ENCODE results near the gene IL17RC.
"Not testable (repeated sequence)": the region's sequence is repeated elsewhere in the genome, so short reads cannot be mapped to it uniquely, and the experiment has no call there.

IL17RC gene

GRCh38 chr3:9932843-9933560, 16.1 kb downstream of the IL17RC start:
- peaks cover 29% of the 10 kb centered on the region for H3K4me1 ChIP-seq
- H3K36me3 ChIP-seq: peaks cover 36% of the 10 kb centered on the region
- peak overlapping the region; percentile 80 for H3K4me3 ChIP-seq
- peak overlapping the region; percentile 92 for H3K27ac ChIP-seq
- H3K27me3 ChIP-seq: no peaks in the 10 kb centered on the region
- H3K9me3 ChIP-seq: no peaks in the 10 kb centered on the region
- H3K9ac ChIP-seq: peak overlapping the region; percentile 88
- H3K4me2 ChIP-seq: peak overlapping the region; percentile 99
- H4K20me1 ChIP-seq: no peaks in the 10 kb centered on the region
- no peak for TF ChIP-seq Cebpa-rat (IDR thresholded peaks at IDR 0.05)

- Histone ChIP-seq H3K9ac (peak within 1 kb of the TSS; percentile 88), H4K20me1 (no peaks in the 10 kb centered on the region), H3K4me2 (peak within 1 kb of the TSS; percentile 99), H3K4me1 (peaks cover 29% of the 10 kb centered on the region), H3K27me3 (no peaks in the 10 kb centered on the region), H3K36me3 (peaks cover 39% of the 10 kb centered on the region), H3K9me3 (no peaks in the 10 kb centered on the region), H3K4me3 (peak within 1 kb of the TSS; percentile 80), H3K27ac (peak within 1 kb of the TSS; percentile 92)
- TF ChIP-seq Cebpa-rat (IDR thresholded peaks at IDR 0.05): no peak
Observed at GRCh38 chr3:9933561-9934234, 16.8 kb downstream of the IL17RC start, which contains the start of gene CRELD1. TSS of gene CRELD1 (plus strand) at chr3:9933834. CDS start at chr3:9934439, 605 bp downstream.

GRCh38 chr3:9934235-9934621, 17.3 kb downstream of the IL17RC start:
- Histone ChIP-seq H3K4me1 (peaks cover 29% of the 10 kb centered on the region), H3K9ac (peak overlapping the region; percentile 88), H3K36me3 (peaks cover 41% of the 10 kb centered on the region), H3K9me3 (no peaks in the 10 kb centered on the region), H4K20me1 (no peaks in the 10 kb centered on the region), H3K4me2 (peak overlapping the region; percentile 99), H3K27me3 (no peaks in the 10 kb centered on the region), H3K27ac (peak overlapping the region; percentile 92), H3K4me3 (peak overlapping the region; percentile 80)
- TF ChIP-seq Cebpa-rat (IDR thresholded peaks at IDR 0.05): no peak

- Histone ChIP-seq H3K9ac (peak overlapping the region; percentile 88; the same call in 1 of the 2 replicates), H3K36me3 (peaks cover 41% of the 10 kb centered on the region), H3K4me2 (peak overlapping the region; percentile 99), H4K20me1 (no peaks in the 10 kb centered on the region), H3K4me1 (peaks cover 29% of the 10 kb centered on the region), H3K27me3 (no peaks in the 10 kb centered on the region), H3K9me3 (no peaks in the 10 kb centered on the region), H3K4me3 (no peak overlapping the region), H3K27ac (peak overlapping the region; percentile 92; the same call in 1 of the 2 replicates)
- no peak for TF ChIP-seq Cebpa-rat (IDR thresholded peaks at IDR 0.05)
Observed at GRCh38 chr3:9934993-9935392, 18.1 kb downstream of the IL17RC start.

- no peak overlapping the region for H3K9ac ChIP-seq
- peak overlapping the region; percentile 99; the same call in 1 of the 2 replicates for H3K4me2 ChIP-seq
- no peaks in the 10 kb centered on the region for H3K27me3 ChIP-seq
- H3K4me3 ChIP-seq: no peak overlapping the region
- no peak overlapping the region for H3K27ac ChIP-seq
- no peaks in the 10 kb centered on the region for H4K20me1 ChIP-seq
- no peak for TF ChIP-seq Cebpa-rat (IDR thresholded peaks at IDR 0.05)
- H3K36me3 ChIP-seq: peaks cover 40% of the 10 kb centered on the region
- no peaks in the 10 kb centered on the region for H3K9me3 ChIP-seq
- H3K4me1 ChIP-seq: peaks cover 29% of the 10 kb centered on the region
Observed at GRCh38 chr3:9935966-9936510, 19.1 kb downstream of the IL17RC start.

GRCh38 chr3:9937486-9938238, 20.8 kb downstream of the IL17RC start:
- H3K36me3 ChIP-seq: peaks cover 55% of the 10 kb centered on the region
- H3K9ac ChIP-seq: no peak overlapping the region
- TF ChIP-seq Cebpa-rat (IDR thresholded peaks at IDR 0.05): no peak
- H3K27ac ChIP-seq: no peak overlapping the region
- no peaks in the 10 kb centered on the region for H3K9me3 ChIP-seq
- no peak overlapping the region for H3K4me2 ChIP-seq
- peaks cover 21% of the 10 kb centered on the region for H3K4me1 ChIP-seq
- H3K4me3 ChIP-seq: no peak overlapping the region
- no peaks in the 10 kb centered on the region for H4K20me1 ChIP-seq
- H3K27me3 ChIP-seq: no peaks in the 10 kb centered on the region

- no peak overlapping the region for H3K27ac ChIP-seq
- H3K4me3 ChIP-seq: no peak overlapping the region
- no peaks in the 10 kb centered on the region for H4K20me1 ChIP-seq
- no peak overlapping the region for H3K9ac ChIP-seq
- no peak overlapping the region for H3K4me2 ChIP-seq
- peaks cover 21% of the 10 kb centered on the region for H3K4me1 ChIP-seq
- no peaks in the 10 kb centered on the region for H3K27me3 ChIP-seq
- no peak for TF ChIP-seq Cebpa-rat (IDR thresholded peaks at IDR 0.05)
- H3K36me3 ChIP-seq: peaks cover 68% of the 10 kb centered on the region
- H3K9me3 ChIP-seq: no peaks in the 10 kb centered on the region
Observed at GRCh38 chr3:9938966-9939365, 22.1 kb downstream of the IL17RC start.

GRCh38 chr3:9939906-9940305, 23.0 kb downstream of the IL17RC start:
- not testable (repeated sequence) for H3K27ac ChIP-seq, H3K4me2 ChIP-seq, H3K27me3 ChIP-seq, H3K9me3 ChIP-seq, H3K9ac ChIP-seq, H4K20me1 ChIP-seq, H3K4me3 ChIP-seq
- Histone ChIP-seq H3K4me1 (peaks cover 13% of the 10 kb centered on the region), H3K36me3 (peaks cover 78% of the 10 kb centered on the region)

GRCh38 chr3:9940746-9941145, 23.8 kb downstream of the IL17RC start:
- no peak overlapping the region for H3K4me3 ChIP-seq
- no peaks in the 10 kb centered on the region for H4K20me1 ChIP-seq
- peaks cover 4% of the 10 kb centered on the region for H3K4me1 ChIP-seq
- no peak overlapping the region for H3K27ac ChIP-seq
- no peak for TF ChIP-seq Cebpa-rat (IDR thresholded peaks at IDR 0.05)
- H3K27me3 ChIP-seq: no peaks in the 10 kb centered on the region
- H3K36me3 ChIP-seq: peaks cover 79% of the 10 kb centered on the region
- no peaks in the 10 kb centered on the region for H3K9me3 ChIP-seq
- H3K9ac ChIP-seq: no peak overlapping the region
- no peak overlapping the region for H3K4me2 ChIP-seq
